ENCODE results near the gene DPCD.

DNA sequence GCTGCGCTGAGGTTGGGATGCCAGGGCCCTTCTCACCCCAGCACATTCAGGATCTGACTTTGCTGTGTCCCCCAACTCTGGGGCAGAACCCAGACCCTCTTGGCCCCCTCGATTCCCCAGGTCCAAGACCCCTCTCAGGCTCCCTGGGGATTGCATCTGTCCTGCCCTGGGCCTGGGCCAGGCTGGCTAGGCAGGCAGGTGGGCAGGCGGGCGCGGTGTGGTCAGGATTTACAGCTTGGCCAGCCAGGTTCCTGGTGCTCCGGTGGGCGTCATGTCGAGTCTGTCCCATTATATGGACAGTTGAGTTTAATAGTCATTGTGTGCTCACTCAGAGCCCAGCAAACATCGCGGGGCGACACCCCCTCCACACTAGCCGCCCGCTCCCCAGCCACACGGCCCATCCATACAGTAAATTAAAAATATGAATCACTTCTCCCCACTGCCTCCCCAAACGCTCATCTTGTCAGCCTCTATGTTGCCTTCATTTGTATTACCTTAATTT, 23.6 kb upstream of the DPCD start:
- no peak for TF ChIP-seq POLR2A (IDR thresholded peaks at IDR 0.05)
- TF ChIP-seq, protein P1, sequence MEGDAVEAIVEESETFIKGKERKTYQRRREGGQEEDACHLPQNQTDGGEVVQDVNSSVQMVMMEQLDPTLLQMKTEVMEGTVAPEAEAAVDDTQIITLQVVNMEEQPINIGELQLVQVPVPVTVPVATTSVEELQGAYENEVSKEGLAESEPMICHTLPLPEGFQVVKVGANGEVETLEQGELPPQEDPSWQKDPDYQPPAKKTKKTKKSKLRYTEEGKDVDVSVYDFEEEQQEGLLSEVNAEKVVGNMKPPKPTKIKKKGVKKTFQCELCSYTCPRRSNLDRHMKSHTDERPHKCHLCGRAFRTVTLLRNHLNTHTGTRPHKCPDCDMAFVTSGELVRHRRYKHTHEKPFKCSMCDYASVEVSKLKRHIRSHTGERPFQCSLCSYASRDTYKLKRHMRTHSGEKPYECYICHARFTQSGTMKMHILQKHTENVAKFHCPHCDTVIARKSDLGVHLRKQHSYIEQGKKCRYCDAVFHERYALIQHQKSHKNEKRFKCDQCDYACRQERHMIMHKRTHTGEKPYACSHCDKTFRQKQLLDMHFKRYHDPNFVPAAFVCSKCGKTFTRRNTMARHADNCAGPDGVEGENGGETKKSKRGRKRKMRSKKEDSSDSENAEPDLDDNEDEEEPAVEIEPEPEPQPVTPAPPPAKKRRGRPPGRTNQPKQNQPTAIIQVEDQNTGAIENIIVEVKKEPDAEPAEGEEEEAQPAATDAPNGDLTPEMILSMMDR (IDR thresholded peaks at IDR 0.05), result no peak
- no peak for TF ChIP-seq EP300 (IDR thresholded peaks at IDR 0.05)

All from ovary (tissue), 3 donors.